AML-193 (cell line): ENCODE results near the gene POLR3K.
"Not testable (repeated sequence)": the region's sequence is repeated elsewhere in the genome, so short reads cannot be mapped to it uniquely, and the experiment has no call there.

Experiments
- DNase-seq, 2 experiments: peaks; one replicate each; lab custom pipeline; 2025; lab: John Stamatoyannopoulos, UW

The POLR3K gene

GRCh38 chr16:42691-43090, 10.7 kb downstream of the POLR3K start:
- DNase-seq = no peak

GRCh38 chr16:42069-42457, 11.3 kb downstream of the POLR3K start:
- DNase-seq = no peak

GRCh38 chr16:41439-42068, 11.9 kb downstream of the POLR3K start:
- DNase-seq = no peak

GRCh38 chr16:38941-39892, 14.2 kb downstream of the POLR3K start:
- no peak for DNase-seq

- not testable (repeated sequence) for DNase-seq
Measured at GRCh38 chr16:38206-38605, 15.2 kb downstream of the POLR3K start.

GRCh38 chr16:37511-37910, 15.9 kb downstream of the POLR3K start:
- peak in 1 of 2 experiments; percentile 17 for DNase-seq

- DNase-seq = no peak
Measured at GRCh38 chr16:36336-36984, 16.9 kb downstream of the POLR3K start.

- no peak for DNase-seq
Measured at GRCh38 chr16:35678-36305, 17.6 kb downstream of the POLR3K start.

GRCh38 chr16:35011-35677, 18.3 kb downstream of the POLR3K start:
- DNase-seq = peak; percentile 81 to 84

- DNase-seq = no peak
Measured at GRCh38 chr16:34648-34987, 18.8 kb downstream of the POLR3K start.

- DNase-seq = no peak
Measured at GRCh38 chr16:33877-34647, 19.3 kb downstream of the POLR3K start.

GRCh38 chr16:33154-33876, 20.1 kb downstream of the POLR3K start:
- DNase-seq = not testable (repeated sequence)

- DNase-seq = not testable (repeated sequence)
Measured at GRCh38 chr16:30627-31026, 22.8 kb downstream of the POLR3K start.

GRCh38 chr16:25926-26348, 27.5 kb downstream of the POLR3K start:
- DNase-seq = not testable (repeated sequence)

- not testable (repeated sequence) for DNase-seq
Measured at GRCh38 chr16:24151-24550, 29.3 kb downstream of the POLR3K start.

GRCh38 chr16:20886-21285, 32.5 kb downstream of the POLR3K start:
- DNase-seq = not testable (repeated sequence)

- not testable (repeated sequence) for DNase-seq
Measured at GRCh38 chr16:17062-17765, 36.2 kb downstream of the POLR3K start.

- DNase-seq = peak; percentile 55 to 56
Measured at GRCh38 chr16:10772-11171, 42.6 kb downstream of the POLR3K start.

GRCh38 chr16:9903-10665, 43.3 kb downstream of the POLR3K start:
- DNase-seq = no peak
